Activated T-helper 17 cell treated with anti-CD3 and anti-CD28 coated beads, Interleukin-2, amount 50 U/mL, for 72 hours (primary cell): ENCODE results near the gene TMEM114. TPM values are rescaled to one million over a fixed set of nuclear protein-coding genes. Genes with fewer than 3 reads are reported as not detected.
A peak's percentile ranks its signal among the peaks of the same experiment; 100 is the strongest.

Experiments
- ATAC-seq: fragments of 150-1000 bp; cut with Tn5 transposase; replicated peaks from 2 replicates; pipeline ENCODE4 v1.10.0; 2021; ENCODE audit warnings: mild to moderate bottlenecking, moderate library complexity
- H3K27ac Mint-ChIP-seq: one replicate; pipeline ENCODE4 v1.8.0; 2022; ENCODE audit warnings: mixed read lengths
- H3K27me3 Mint-ChIP-seq: one replicate; pipeline ENCODE4 v1.8.0; 2022; ENCODE audit warnings: mixed read lengths
- H3K36me3 Mint-ChIP-seq: one replicate; pipeline ENCODE4 v1.8.0; 2022; ENCODE audit warnings: low read depth, mild to moderate bottlenecking, mixed read lengths
- H3K4me1 Mint-ChIP-seq: one replicate; pipeline ENCODE4 v1.8.0; 2022; ENCODE audit warnings: mixed read lengths
- H3K4me3 Mint-ChIP-seq: one replicate; pipeline ENCODE4 v1.8.0; 2022; ENCODE audit warnings: mild to moderate bottlenecking, mixed read lengths
- H3K9me3 Mint-ChIP-seq: one replicate; pipeline ENCODE4 v1.8.0; 2022; ENCODE audit warnings: mixed read lengths
- total RNA-seq, 2 donors: library from RNA; stranded (reverse); gene quantifications; one replicate each; pipeline ENCODE4 v1.2.3, GENCODE V29; 2022

TMEM114 gene
- total RNA-seq: not detected

GRCh38 chr16:8589900-8590688 lies at the start of gene TMEM114:
Gene TMEM114, minus strand, starts transcription at chr16:8590511. Its CDS starts 673 bp downstream, at chr16:8589838.
- no peak within 1 kb of the TSS for H3K4me3 Mint-ChIP-seq
- ATAC-seq: no peak
- H3K36me3 Mint-ChIP-seq: no peaks in the 10 kb centered on the region
- no peaks in the 10 kb centered on the region for H3K9me3 Mint-ChIP-seq
- H3K27me3 Mint-ChIP-seq: peaks cover 32% of the 10 kb centered on the region
- H3K4me1 Mint-ChIP-seq: no peaks in the 10 kb centered on the region
- no peak within 1 kb of the TSS for H3K27ac Mint-ChIP-seq

- Mint-ChIP-seq H3K36me3 (peaks cover 97% of the 10 kb centered on the region), H3K4me1 (peaks cover 15% of the 10 kb centered on the region), H3K27me3 (no peaks in the 10 kb centered on the region), H3K4me3 (no peak overlapping the region), H3K9me3 (no peaks in the 10 kb centered on the region), H3K27ac (no peak overlapping the region)
- no peak for ATAC-seq
Observed at GRCh38 chr16:8639694-8640093, 49.4 kb upstream of the TMEM114 start.

DNA sequence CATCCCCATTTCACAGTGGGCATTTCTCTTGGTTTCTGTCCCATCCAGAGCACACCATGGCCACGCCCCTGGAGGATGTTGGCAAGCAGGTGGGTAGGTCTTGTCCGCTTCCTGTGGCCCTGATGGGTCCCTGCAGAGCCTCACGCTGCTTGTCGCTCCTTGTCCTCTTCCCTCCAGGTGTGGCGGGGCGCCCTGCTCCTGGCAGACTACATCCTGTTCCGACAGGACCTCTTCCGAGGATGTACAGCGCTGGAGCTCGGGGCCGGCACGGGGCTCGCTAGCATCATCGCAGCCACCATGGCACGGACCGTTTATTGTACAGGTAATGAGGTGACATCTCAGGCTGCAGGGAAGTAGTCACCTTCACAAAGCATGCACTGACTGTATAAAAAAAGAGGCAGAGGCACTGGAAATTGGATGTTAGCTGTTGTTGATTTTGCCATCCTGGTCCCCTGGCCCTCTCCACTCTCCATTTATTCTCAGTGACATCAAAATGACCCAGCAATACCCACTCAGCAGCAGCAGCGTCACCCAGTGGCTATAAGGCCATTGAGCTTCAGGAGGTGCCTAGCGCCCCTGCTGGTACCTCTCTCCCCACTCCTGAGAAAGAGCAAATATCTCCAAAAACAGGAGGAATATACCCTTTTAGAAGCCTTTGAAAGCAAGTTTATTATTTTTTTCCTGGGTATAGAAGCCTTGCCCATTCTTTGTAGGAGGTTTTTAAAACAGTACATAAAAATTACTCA lies 44.9 kb upstream of the TMEM114 start:
- ATAC-seq: no peak
- Mint-ChIP-seq H3K27ac (no peak overlapping the region), H3K36me3 (peaks cover 94% of the 10 kb centered on the region), H3K4me3 (no peak overlapping the region), H3K27me3 (no peaks in the 10 kb centered on the region), H3K4me1 (no peaks in the 10 kb centered on the region), H3K9me3 (no peaks in the 10 kb centered on the region)

GRCh38 chr16:8632675-8633182 lies 42.4 kb upstream of the TMEM114 start:
- Mint-ChIP-seq H3K27ac (peak overlapping the region; percentile 42), H3K4me1 (no peaks in the 10 kb centered on the region), H3K27me3 (no peaks in the 10 kb centered on the region), H3K9me3 (no peaks in the 10 kb centered on the region), H3K36me3 (peaks cover 96% of the 10 kb centered on the region), H3K4me3 (no peak overlapping the region)
- no peak for ATAC-seq

DNA sequence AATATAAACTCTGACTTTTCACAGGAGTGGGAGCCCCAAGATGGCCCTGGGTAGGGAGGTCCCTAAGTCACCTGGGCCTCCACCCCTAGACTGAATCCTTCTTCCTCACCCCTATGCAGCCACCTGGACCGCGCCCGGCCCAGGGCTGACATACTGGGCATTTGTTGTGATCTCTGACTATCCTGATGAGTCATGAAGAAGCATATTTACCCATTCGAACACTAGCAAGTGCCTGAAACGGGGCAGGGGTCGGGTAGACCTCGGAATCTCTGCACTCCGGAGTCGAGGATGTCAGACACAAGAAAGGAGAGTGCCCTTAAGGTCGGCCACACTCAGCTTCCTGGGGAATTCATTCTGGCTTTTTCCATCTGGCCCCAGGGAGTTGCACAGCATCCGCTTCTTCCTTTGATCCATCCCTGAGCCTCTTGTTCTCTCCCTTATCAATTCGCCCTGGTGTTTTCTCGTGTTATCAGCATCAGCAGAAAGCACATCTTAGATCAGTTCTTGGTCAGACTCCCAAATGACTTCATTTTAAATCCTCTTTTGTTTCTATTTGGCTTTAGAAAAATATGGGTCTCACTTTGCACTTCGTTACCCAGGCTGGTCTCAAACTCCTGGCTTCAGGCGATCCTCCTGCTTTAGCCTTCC lies 41.6 kb upstream of the TMEM114 start:
- H3K4me1 Mint-ChIP-seq: no peaks in the 10 kb centered on the region
- H3K4me3 Mint-ChIP-seq: no peak overlapping the region
- ATAC-seq: no peak
- H3K36me3 Mint-ChIP-seq: peaks cover 97% of the 10 kb centered on the region
- peak overlapping the region; percentile 42 for H3K27ac Mint-ChIP-seq
- H3K27me3 Mint-ChIP-seq: no peaks in the 10 kb centered on the region
- no peaks in the 10 kb centered on the region for H3K9me3 Mint-ChIP-seq

GRCh38 chr16:8631373-8631772 lies 41.1 kb upstream of the TMEM114 start:
- H3K27me3 Mint-ChIP-seq: no peaks in the 10 kb centered on the region

DNA sequence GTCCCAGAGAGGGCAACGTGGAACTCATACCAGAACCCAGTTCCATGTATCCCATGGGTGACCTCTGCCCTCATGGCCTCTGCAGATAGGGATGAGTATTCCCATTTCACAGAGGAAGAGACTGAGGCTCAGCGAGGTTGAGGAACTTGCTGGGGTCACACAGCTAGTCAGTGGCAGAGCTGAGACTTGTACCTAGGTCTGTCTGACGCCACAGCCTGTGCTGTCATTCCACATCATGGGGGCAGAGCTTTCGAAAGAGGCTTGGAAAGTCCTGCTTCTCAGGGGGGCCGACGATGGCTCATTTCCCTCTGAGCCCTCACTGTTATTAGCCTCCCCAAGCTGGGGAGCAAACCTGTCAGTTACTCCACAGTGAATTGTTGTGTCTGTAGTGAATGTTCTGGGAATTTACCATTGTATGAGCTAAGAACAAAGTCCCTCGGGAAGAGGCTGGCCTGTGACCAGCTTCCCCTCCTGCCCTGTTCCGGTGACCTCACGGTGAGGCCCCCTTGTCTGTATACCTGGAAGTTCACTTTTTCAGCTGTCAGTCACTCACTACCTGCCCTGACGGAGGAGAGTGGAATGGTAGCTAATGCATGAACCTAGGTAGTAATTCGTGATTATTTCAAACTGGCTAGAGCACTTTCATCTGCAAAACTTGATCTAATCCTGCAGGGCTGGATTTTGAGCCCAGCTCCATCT lies 40.1 kb upstream of the TMEM114 start:
- Mint-ChIP-seq H3K27ac (no peak overlapping the region), H3K4me1 (no peaks in the 10 kb centered on the region), H3K36me3 (peaks cover 97% of the 10 kb centered on the region), H3K4me3 (no peak overlapping the region), H3K9me3 (no peaks in the 10 kb centered on the region), H3K27me3 (no peaks in the 10 kb centered on the region)
- ATAC-seq: no peak

More at GRCh38 chr16:8631373-8631772, 41.1 kb upstream of the TMEM114 start:
- ATAC-seq: no peak
- no peaks in the 10 kb centered on the region for H3K4me1 Mint-ChIP-seq
- H3K9me3 Mint-ChIP-seq: no peaks in the 10 kb centered on the region
- H3K36me3 Mint-ChIP-seq: peaks cover 97% of the 10 kb centered on the region
- H3K27ac Mint-ChIP-seq: no peak overlapping the region
- no peak overlapping the region for H3K4me3 Mint-ChIP-seq

GRCh38 chr16:8628981-8629725 lies 38.8 kb upstream of the TMEM114 start:
- H3K36me3 Mint-ChIP-seq: peaks cover 100% of the 10 kb centered on the region
- H3K4me3 Mint-ChIP-seq: no peak overlapping the region
- H3K4me1 Mint-ChIP-seq: no peaks in the 10 kb centered on the region
- no peaks in the 10 kb centered on the region for H3K27me3 Mint-ChIP-seq
- no peak for ATAC-seq
- no peaks in the 10 kb centered on the region for H3K9me3 Mint-ChIP-seq
- no peak overlapping the region for H3K27ac Mint-ChIP-seq

GRCh38 chr16:8627456-8627855 lies 37.1 kb upstream of the TMEM114 start:
- Mint-ChIP-seq H3K9me3 (no peaks in the 10 kb centered on the region), H3K27ac (no peak overlapping the region), H3K4me3 (no peak overlapping the region), H3K4me1 (no peaks in the 10 kb centered on the region), H3K27me3 (no peaks in the 10 kb centered on the region), H3K36me3 (peaks cover 83% of the 10 kb centered on the region)
- no peak for ATAC-seq

DNA sequence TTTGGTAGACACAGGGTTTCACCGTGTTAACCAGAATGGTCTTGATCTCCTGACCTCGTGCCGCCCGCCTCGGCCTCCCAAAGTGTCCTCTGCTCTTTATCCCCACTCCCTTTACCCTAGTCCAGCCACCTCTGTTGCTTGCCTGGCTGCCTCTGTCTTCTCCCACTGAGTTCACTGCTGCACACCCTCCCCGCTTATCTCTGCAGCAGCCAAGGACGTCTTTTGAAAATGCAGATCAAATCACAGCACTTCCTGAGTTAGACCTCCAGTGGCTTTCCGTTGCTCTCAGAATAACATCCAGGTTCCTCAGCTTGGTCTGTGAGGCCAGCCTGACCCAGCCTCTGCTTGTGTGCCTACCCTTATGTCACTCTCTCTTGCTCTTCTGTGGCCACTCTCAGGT lies 36.6 kb upstream of the TMEM114 start:
- Mint-ChIP-seq H3K36me3 (peaks cover 78% of the 10 kb centered on the region), H3K4me1 (no peaks in the 10 kb centered on the region), H3K27ac (no peak overlapping the region), H3K9me3 (no peaks in the 10 kb centered on the region), H3K4me3 (no peak overlapping the region), H3K27me3 (no peaks in the 10 kb centered on the region)
- ATAC-seq: no peak

DNA sequence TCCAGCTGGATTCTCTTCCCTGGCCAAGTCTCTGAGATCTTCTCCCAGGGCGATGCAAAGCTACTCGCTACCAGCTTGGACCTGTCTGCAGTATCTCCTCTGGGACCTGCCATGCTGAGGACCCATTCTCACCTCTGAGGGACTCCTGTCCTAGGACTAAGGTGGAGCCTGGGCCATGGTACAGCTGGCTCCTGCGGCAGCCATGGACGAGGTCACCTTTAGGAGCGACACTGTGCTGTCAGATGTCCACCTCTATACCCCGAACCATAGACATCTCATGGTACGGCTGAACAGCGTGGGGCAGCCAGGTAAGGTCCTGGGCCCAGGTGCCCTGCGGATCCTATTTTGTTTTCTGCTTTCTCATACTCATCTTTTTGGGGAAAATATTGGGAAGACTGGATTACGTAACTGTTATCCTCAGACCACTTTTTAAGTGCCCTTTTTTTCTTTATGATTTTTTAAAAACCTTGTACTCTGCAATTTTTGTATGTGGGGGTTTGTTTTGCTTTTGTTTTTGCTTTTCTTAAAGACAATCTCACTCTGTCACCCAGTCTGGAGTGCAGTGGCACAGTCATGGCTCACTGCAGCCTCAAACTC lies 35.3 kb upstream of the TMEM114 start:
- ATAC-seq: no peak

DNA sequence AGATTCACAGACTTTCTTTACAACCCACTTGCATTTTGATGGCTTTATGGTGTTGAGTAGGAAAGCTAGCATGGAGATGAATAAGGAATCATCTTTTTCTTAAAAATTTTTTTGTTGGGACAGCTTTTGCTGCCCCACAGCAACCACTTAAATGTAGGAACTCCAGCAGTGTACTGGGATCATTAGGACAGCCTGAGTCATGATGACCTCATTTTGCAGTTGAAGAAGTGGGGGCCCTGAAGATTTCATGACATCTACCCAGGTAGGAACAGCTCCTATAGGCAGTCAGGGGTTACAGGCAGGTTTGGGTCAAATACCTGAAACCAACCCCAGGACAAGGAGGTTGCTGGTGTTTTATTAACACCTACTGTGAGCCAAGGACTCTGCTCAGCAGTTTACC lies 33.3 kb upstream of the TMEM114 start:
- no peak for ATAC-seq
- Mint-ChIP-seq H3K27me3 (no peaks in the 10 kb centered on the region), H3K4me3 (no peak overlapping the region), H3K9me3 (no peaks in the 10 kb centered on the region), H3K27ac (no peak overlapping the region), H3K36me3 (peaks cover 45% of the 10 kb centered on the region), H3K4me1 (no peaks in the 10 kb centered on the region)

More for the DNA sequence above, 35.3 kb upstream of the TMEM114 start:
- Mint-ChIP-seq H3K27ac (no peak overlapping the region), H3K27me3 (no peaks in the 10 kb centered on the region), H3K9me3 (no peaks in the 10 kb centered on the region), H3K4me3 (no peak overlapping the region), H3K4me1 (no peaks in the 10 kb centered on the region), H3K36me3 (peaks cover 65% of the 10 kb centered on the region)

DNA sequence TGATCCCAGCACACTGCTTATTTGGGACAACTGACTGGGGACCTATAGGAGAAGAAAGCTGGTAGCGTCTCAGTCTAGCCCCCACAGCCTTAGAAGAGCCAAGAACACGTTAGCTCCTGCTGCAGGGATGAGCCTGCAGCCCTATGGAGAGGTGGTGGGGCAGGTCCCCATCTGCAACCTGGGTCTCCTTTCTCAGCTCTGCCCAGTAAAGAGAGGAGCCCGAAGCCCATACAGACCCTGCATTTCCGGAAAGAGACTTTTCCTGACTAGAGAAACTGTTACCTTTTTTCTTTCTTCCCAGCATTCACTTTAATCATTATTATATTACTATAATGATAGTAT lies 32.0 kb upstream of the TMEM114 start:
- Mint-ChIP-seq H3K4me3 (peak overlapping the region; percentile 90), H3K4me1 (no peaks in the 10 kb centered on the region), H3K27ac (peak overlapping the region; percentile 89), H3K27me3 (peaks cover 4% of the 10 kb centered on the region), H3K36me3 (peaks cover 32% of the 10 kb centered on the region), H3K9me3 (no peaks in the 10 kb centered on the region)
- no peak for ATAC-seq
